ENCODE measurements around the gene FAM117A. TPM values are rescaled to one million over a fixed set of nuclear protein-coding genes. Genes with fewer than 3 reads are reported as not detected.

The FAM117A gene
- total RNA-seq, 1 experiment from 2014 or later: 10.1 TPM

- intact Hi-C loops (cut with micrococcal nuclease; ENCODE audit: unreplicated experiment): no loop called here
- Histone ChIP-seq H3K9me3 (ENCODE audit: low read depth, low read length, poor library complexity, severe bottlenecking) (no peaks in the 10 kb centered on the region), H3K4me1 (ENCODE audit: insufficient read depth, low read length, poor library complexity, severe bottlenecking) (no peaks in the 10 kb centered on the region), H3K27ac (ENCODE audit: low read depth, low read length, poor library complexity, severe bottlenecking) (no peak overlapping the region), H3K27me3 (replicated peaks; ENCODE audit: insufficient read depth, low read depth, low read length, poor library complexity) (no peaks in the 10 kb centered on the region), H3K4me3 (ENCODE audit: low read depth, low read length, poor library complexity, severe bottlenecking) (no peak overlapping the region), H3K36me3 (ENCODE audit: insufficient read depth, low read length, poor library complexity, severe bottlenecking) (no peaks in the 10 kb centered on the region)
- TF ChIP-seq CTCF (conservative IDR thresholded peaks at IDR 0.05; ENCODE audit: low read depth, low read length) (no peak), EZH2 (IDR thresholded peaks at IDR 0.05; ENCODE audit: borderline replicate concordance, low read depth, low read length, poor library complexity, severe bottlenecking) (no peak)
- ChIA-PET CTCF (no interaction called here), POLR2A (ENCODE audit: low non-redundant PET) (no interaction called here)
- no TSS peak for BruUV-seq (replicated peaks)
- DNase-seq (ENCODE audit: low spot score): no peak
Measured at GRCh38 chr17:49748791-49749190, 15.1 kb downstream of the FAM117A start.

- intact Hi-C loops (cut with micrococcal nuclease; ENCODE audit: unreplicated experiment): no loop called here
- no peak for DNase-seq (ENCODE audit: low spot score)
- no peak overlapping the region for H3K27ac ChIP-seq (ENCODE audit: low read depth, low read length, poor library complexity, severe bottlenecking)
- no peaks in the 10 kb centered on the region for H3K27me3 ChIP-seq (replicated peaks; ENCODE audit: insufficient read depth, low read depth, low read length, poor library complexity)
- H3K36me3 ChIP-seq (ENCODE audit: insufficient read depth, low read length, poor library complexity, severe bottlenecking): no peaks in the 10 kb centered on the region
- ChIA-PET POLR2A (ENCODE audit: low non-redundant PET) (no interaction called here), CTCF (no interaction called here)
- no TSS peak for BruUV-seq (replicated peaks)
- no peak for TF ChIP-seq CTCF (conservative IDR thresholded peaks at IDR 0.05; ENCODE audit: low read depth, low read length)
- TF ChIP-seq EZH2 (IDR thresholded peaks at IDR 0.05; ENCODE audit: borderline replicate concordance, low read depth, low read length, poor library complexity, severe bottlenecking): no peak
- H3K4me1 ChIP-seq (ENCODE audit: insufficient read depth, low read length, poor library complexity, severe bottlenecking): no peaks in the 10 kb centered on the region
- H3K4me3 ChIP-seq (ENCODE audit: low read depth, low read length, poor library complexity, severe bottlenecking): no peak overlapping the region
- no peaks in the 10 kb centered on the region for H3K9me3 ChIP-seq (ENCODE audit: low read depth, low read length, poor library complexity, severe bottlenecking)
Measured at GRCh38 chr17:49748223-49748622, 15.7 kb downstream of the FAM117A start.

GRCh38 chr17:49747632-49748031 is 16.3 kb downstream of the FAM117A start:
- DNase-seq (ENCODE audit: low spot score): no peak
- H3K4me3 ChIP-seq (ENCODE audit: low read depth, low read length, poor library complexity, severe bottlenecking): no peak overlapping the region
- ChIA-PET CTCF (no interaction called here), POLR2A (ENCODE audit: low non-redundant PET) (no interaction called here)
- H3K4me1 ChIP-seq (ENCODE audit: insufficient read depth, low read length, poor library complexity, severe bottlenecking): no peaks in the 10 kb centered on the region
- TF ChIP-seq EZH2 (IDR thresholded peaks at IDR 0.05; ENCODE audit: borderline replicate concordance, low read depth, low read length, poor library complexity, severe bottlenecking) (no peak), CTCF (conservative IDR thresholded peaks at IDR 0.05; ENCODE audit: low read depth, low read length) (no peak)
- no peaks in the 10 kb centered on the region for H3K27me3 ChIP-seq (replicated peaks; ENCODE audit: insufficient read depth, low read depth, low read length, poor library complexity)
- intact Hi-C loops (cut with micrococcal nuclease; ENCODE audit: unreplicated experiment): no loop called here
- H3K36me3 ChIP-seq (ENCODE audit: insufficient read depth, low read length, poor library complexity, severe bottlenecking): no peaks in the 10 kb centered on the region
- no peaks in the 10 kb centered on the region for H3K9me3 ChIP-seq (ENCODE audit: low read depth, low read length, poor library complexity, severe bottlenecking)
- H3K27ac ChIP-seq (ENCODE audit: low read depth, low read length, poor library complexity, severe bottlenecking): no peak overlapping the region
- no TSS peak for BruUV-seq (replicated peaks)
